NCI-H2029 treated with DMSO at 0.1 percent for 48 hours (cell line): ENCODE data around the gene ITPA.

ENCODE experiments used
- DNase-seq: peaks from one replicate; lab custom pipeline; 2025; lab: John Stamatoyannopoulos, UW

ITPA gene

GRCh38 chr20:3209257-3209945, at the start of gene ITPA:
Gene ITPA, plus strand, starts transcription at chr20:3209498. Its CDS starts 54 bp downstream, at chr20:3209552.
- DNase-seq, result no peak

DNA sequence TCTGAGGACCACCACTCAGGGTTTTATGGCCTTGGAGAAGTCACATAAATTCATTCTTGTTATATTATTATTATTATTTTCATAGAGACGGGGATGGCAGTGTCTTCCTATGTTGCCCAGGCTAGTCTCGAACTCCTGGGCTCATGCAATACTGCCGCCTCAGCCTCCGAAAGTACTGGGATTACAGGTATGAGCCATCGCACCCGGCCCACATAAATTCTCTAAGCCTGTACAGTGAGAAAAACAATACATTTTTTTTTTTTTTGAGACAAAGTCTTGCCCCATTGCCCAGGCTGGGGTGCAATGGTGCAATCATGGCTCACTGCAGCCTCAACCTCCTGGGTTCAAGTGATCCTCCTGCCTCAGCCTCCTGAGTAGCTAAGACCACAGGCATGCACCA, 48.9 kb upstream of the ITPA start:
- no peak for DNase-seq

- DNase-seq, result peak; percentile 26
These were observed 47.8 kb upstream of the ITPA start for GRCh38 chr20:3161316-3162079.

DNA sequence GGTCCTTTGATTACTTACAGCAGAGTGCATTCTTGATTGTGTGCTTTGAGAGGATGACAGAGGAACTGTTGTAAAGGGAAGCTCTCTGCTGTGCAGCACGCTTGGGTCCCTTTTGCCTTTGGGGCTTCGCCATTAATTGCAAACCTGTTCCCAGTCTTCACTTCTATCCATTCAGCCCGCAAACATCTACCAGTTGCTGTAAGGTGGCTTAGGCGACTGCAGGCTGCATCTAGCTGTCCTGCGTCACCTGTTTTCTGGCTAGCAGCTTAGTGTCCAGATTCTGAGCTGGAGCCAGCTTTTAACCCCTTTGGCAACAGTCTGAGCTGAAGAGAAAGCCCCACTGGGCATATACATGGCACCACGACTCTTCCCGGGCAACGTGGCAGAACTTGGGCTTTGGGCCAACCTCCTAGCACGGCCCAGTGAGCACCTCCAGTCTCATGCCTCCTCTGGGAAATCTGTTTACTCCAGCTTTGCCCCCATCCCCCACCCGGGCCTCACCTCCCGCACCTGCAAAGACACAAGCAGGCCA, 47.2 kb upstream of the ITPA start:
- peak; percentile 93 for DNase-seq

DNA sequence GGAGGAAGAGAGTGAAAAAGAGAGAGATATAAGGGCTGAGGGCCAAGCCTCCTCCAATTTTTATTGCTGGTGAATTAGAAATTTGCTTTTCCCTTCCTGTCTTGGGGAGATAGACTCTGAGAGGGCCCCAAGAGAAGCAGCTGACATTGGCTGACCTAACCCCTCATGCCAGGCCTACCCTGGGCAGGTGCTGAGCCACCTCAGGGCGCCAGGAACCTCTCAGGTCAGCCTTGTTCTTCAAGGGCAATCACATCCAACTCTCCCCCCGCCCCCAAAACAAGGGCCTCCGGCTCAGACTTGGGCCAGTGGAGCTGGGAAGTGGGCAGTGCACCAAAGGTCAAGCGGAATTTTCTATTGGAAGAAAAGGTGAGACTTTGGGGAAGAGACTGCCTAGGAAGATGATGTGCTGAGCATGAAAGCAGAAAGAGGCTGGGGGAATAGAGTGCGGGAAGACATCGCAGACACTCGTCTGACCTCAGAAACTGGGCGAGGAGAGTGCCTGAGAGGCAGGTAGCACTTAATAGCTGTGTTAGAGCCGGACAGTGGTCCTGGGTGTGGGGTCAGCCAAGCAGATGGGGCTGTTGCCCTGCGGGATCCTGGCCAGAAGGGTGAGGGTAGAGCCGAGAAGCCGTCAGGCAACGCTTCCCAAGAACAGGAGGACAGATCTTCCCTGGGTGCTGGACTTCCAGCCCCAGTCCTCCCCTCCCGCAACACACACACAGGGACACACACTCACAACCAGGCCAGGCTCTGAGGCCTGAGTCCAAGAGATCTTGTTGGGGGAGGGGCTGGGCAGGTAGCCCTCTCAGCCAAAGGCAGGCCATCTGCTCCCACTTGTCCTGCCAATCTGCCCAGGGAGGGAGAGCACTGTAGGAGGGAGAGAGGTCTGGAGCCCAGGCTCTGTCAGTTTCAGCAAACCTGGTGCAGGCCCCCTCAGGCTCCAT, 45.9 kb upstream of the ITPA start:
- peak; percentile 53 for DNase-seq

GRCh38 chr20:3164043-3164762, 45.1 kb upstream of the ITPA start:
- DNase-seq, result no peak

DNA sequence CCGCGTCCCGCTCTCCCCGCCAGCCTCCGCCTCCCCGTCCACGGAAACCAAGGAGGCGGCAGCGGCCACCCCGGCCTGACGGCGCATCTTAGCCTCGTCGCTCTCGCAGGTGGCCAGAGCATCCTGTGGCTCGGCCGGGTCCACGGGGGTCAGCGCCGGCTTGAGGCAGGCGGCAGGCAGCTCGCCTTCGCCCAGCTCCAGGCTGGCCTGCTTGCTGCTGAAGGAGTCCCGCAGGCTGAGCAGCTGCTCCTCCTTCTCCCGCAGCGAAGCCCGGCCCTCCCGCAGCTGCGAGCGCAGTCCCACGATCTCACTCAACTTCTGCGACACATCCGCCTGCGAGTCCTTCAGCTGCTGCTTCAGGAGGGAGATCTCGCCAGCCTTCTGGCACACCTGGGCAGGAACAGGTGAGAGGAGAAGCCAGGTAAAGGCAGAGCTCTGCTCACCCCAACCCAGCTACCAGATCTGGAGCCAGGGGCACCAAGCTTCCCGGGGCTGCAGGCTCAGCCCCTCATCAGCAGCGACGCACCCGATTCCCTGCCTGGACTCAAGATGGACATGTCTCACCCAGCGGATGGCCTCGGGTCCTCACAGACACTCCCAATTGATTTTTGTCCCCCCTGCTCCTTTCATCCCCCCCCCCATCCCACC, 44.4 kb upstream of the ITPA start:
- no peak for DNase-seq

GRCh38 chr20:3165473-3166337, 43.6 kb upstream of the ITPA start:
- DNase-seq, result peak; percentile 54

DNA sequence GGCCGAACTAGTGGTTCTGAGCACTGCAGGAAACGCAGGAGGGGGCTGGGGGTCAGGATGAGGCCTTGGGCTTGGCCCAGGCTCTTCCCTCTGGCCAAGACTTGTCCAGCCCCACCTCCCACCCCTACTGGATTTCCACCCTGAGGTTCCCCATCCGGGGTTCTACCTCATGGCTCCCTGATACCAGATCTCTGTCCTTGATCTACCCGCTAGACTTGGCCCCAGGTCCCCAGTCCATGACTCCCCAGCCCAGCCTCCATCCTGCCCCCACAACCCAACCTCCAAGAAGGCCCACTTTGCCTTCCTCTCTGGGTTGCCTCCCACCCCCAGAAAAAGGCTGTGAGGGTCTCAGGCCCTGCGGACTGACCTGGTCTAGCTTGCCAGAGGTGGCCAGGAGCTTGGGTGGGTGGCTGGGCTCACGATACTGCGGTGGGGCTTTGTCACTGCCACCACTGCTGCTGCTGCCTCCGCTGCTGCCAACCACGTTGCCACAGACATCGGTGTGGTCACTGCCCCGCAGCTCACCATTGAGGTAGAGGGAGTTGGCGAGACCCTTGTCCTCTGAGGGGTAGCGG, 42.9 kb upstream of the ITPA start:
- DNase-seq, result no peak

DNA sequence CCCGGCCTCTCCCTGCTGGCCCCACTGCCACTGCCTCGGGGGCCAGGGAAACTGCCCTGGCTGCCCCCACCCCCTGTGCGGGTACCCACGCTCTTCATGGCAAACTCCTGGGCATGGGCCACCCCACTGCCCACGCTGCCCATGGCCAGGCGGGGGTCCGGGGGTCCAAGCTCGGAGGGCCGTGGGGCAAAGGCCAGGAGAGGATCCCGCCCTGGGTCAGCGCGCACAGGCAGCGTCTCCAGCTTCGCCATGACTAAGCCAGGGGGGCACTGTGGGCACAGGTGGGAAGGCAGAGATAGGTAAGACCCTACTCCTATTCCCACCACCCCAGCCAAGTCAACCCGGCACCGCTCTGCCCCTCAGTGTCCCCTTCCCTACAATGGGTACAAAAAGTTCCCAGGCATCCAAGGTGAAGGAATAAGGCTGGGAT, 42.4 kb upstream of the ITPA start:
- no peak for DNase-seq

DNA sequence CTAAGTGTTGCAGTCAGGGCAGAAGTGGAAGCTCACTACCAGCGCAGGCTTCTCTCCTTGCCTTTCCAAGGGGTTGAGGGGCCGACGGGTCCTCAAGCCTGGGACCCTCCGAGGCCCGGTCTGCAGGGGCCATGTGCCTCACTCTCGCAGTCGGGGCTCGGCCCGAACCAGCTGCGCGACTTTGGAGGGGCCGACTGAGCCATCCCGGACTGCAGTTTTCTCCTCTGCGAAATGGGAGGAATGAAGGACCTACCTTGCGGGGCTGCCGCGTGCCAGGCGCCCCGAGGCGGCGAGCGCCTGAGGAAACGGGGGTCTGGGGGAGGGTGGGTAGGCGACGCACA, 41.6 kb upstream of the ITPA start:
- no peak for DNase-seq

GRCh38 chr20:3168079-3168828, 41.0 kb upstream of the ITPA start:
- DNase-seq, result peak; percentile 52

- DNase-seq, result no peak
These were observed 40.3 kb upstream of the ITPA start for GRCh38 chr20:3168829-3169590.

GRCh38 chr20:3171391-3172125, 37.7 kb upstream of the ITPA start:
- no peak for DNase-seq

- DNase-seq, result no peak
These were observed 37.0 kb upstream of the ITPA start for GRCh38 chr20:3172126-3172932.

- DNase-seq, result no peak
These were observed 36.2 kb upstream of the ITPA start, which contains the start of gene LZTS3 for GRCh38 chr20:3172933-3173609. Gene LZTS3, minus strand, starts transcription at chr20:3173549. Its CDS starts 6,386 bp downstream, at chr20:3167163.
